ENCODE data around the gene CDKN2B.

- no peak for TF ChIP-seq CTCF (IDR thresholded peaks at IDR 0.05)
- TF ChIP-seq POLR2A (IDR thresholded peaks at IDR 0.05; ENCODE audit: low read depth) = no peak
- TF ChIP-seq EP300 (IDR thresholded peaks at IDR 0.05) = no peak
Observed at GRCh38 chr9:22045423-22045822, 36.3 kb upstream of the CDKN2B start.
